Limb (tissue), 2 donors: ENCODE results near the gene DOCK10.
A peak's percentile ranks its signal among the peaks of the same experiment; 100 is the strongest.

Experiments used
- DNase-seq, 2 donors: peaks; one replicate each; pipeline ENCODE4 v3.0.0-alpha.2; 2016; ENCODE audit errors: extremely low spot score in 2 of 2

The DOCK10 gene

GRCh38 chr2:224837558-224837957 is 204.7 kb downstream of the DOCK10 start:
- peak; percentile 38 to 56 for DNase-seq

GRCh38 chr2:224837066-224837465 is 205.2 kb downstream of the DOCK10 start:
- DNase-seq = no peak

GRCh38 chr2:224836263-224836662 is 206.0 kb downstream of the DOCK10 start:
- no peak for DNase-seq

GRCh38 chr2:224835405-224835804 is 206.9 kb downstream of the DOCK10 start:
- DNase-seq = no peak

- no peak for DNase-seq
Measured at GRCh38 chr2:224833986-224834385, 208.3 kb downstream of the DOCK10 start.

- DNase-seq = no peak
Measured at GRCh38 chr2:224832207-224832606, 210.1 kb downstream of the DOCK10 start.

GRCh38 chr2:224831530-224831929 is 210.7 kb downstream of the DOCK10 start:
- DNase-seq = no peak

- DNase-seq = no peak
Measured at GRCh38 chr2:224820283-224820991, 221.8 kb downstream of the DOCK10 start.

GRCh38 chr2:224819075-224819474 is 223.2 kb downstream of the DOCK10 start:
- no peak for DNase-seq

- DNase-seq = no peak
Measured at GRCh38 chr2:224817676-224818075, 224.6 kb downstream of the DOCK10 start.

- DNase-seq = no peak
Measured at GRCh38 chr2:224816816-224817215, 225.5 kb downstream of the DOCK10 start.

- DNase-seq = no peak
Measured at GRCh38 chr2:224813578-224813977, 228.7 kb downstream of the DOCK10 start.

GRCh38 chr2:224807153-224807964 is 234.9 kb downstream of the DOCK10 start:
- no peak for DNase-seq

- no peak for DNase-seq
Measured at GRCh38 chr2:224803930-224804329, 238.3 kb downstream of the DOCK10 start.

- no peak for DNase-seq
Measured at GRCh38 chr2:224802407-224802806, 239.9 kb downstream of the DOCK10 start.

GRCh38 chr2:224801360-224801759 is 240.9 kb downstream of the DOCK10 start:
- DNase-seq = no peak

GRCh38 chr2:224799691-224800090 is 242.6 kb downstream of the DOCK10 start:
- no peak for DNase-seq

- no peak for DNase-seq
Measured at GRCh38 chr2:224798180-224798579, 244.1 kb downstream of the DOCK10 start.

GRCh38 chr2:224796695-224797305 is 245.5 kb downstream of the DOCK10 start:
- DNase-seq = no peak

- no peak for DNase-seq
Measured at GRCh38 chr2:224793946-224794345, 248.3 kb downstream of the DOCK10 start.

- DNase-seq = no peak
Measured at GRCh38 chr2:224786848-224787247, 255.4 kb downstream of the DOCK10 start.

- DNase-seq = no peak
Measured at GRCh38 chr2:224781400-224781799, 260.9 kb downstream of the DOCK10 start.
